WTC11 (cell line): ENCODE results near the gene LMBRD1.

Experiments
- AFF4 ChIP-seq: sonication (generic); formaldehyde crosslinking; IDR thresholded peaks from 2 replicates; pipeline ENCODE4 v1.8.1; 2023; ENCODE audit warnings: mild to moderate bottlenecking, missing genetic modification reagents, borderline replicate concordance
- ETV6 ChIP-seq: sonication (generic); formaldehyde crosslinking; IDR thresholded peaks from 2 replicates; pipeline ENCODE4 v1.8.1; 2022; ENCODE audit warnings: mild to moderate bottlenecking, missing genetic modification reagents
- GTF2I ChIP-seq: fragments of 250-450 bp; sonication (Bioruptor Pico); conservative IDR thresholded peaks from 2 replicates; pipeline ENCODE4 v1.4.0; 2021; ENCODE audit warnings: mild to moderate bottlenecking
- NFYB ChIP-seq: sonication (generic); formaldehyde crosslinking; conservative IDR thresholded peaks from 2 replicates; pipeline ENCODE4 v1.8.0; 2022; ENCODE audit warnings: low read depth, missing genetic modification reagents
- SP1 ChIP-seq: sonication (generic); formaldehyde crosslinking; conservative IDR thresholded peaks from 2 replicates; pipeline ENCODE4 v1.8.1; 2022; ENCODE audit warnings: missing genetic modification reagents
- TF ChIP-seq, protein P1 (sequence below): sonication (generic); formaldehyde crosslinking; IDR thresholded peaks from 2 replicates; pipeline ENCODE4 v1.8.1; 2023; ENCODE audit warnings: mild to moderate bottlenecking, missing genetic modification reagents, moderate library complexity
- TF ChIP-seq, protein P2 (sequence below): fragments of 200-600 bp; IDR thresholded peaks from 2 replicates; pipeline ENCODE4 v1.8.0; 2022; ENCODE audit warnings: antibody characterized with exemption

DNA sequence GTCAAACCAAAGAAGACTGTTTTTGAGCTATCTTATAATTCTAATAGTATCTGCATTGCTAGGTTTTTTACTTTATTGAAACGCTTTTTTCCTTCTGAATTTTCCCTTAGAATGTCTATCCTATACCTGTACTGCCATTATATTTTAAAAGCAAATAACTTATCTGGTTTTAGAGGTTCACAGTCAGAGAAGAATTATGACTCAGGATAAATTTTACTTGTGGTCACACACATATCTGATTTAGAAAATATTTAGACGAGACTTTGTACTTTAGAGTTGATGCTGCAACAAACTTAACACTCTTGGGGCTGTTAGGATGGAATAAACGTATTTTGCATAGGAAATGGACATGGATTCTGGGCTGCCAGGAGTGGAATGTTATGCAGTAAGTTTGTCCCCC lies 33.0 kb downstream of the LMBRD1 start:
- TF ChIP-seq, protein P1, sequence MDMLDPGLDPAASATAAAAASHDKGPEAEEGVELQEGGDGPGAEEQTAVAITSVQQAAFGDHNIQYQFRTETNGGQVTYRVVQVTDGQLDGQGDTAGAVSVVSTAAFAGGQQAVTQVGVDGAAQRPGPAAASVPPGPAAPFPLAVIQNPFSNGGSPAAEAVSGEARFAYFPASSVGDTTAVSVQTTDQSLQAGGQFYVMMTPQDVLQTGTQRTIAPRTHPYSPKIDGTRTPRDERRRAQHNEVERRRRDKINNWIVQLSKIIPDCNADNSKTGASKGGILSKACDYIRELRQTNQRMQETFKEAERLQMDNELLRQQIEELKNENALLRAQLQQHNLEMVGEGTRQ (CRISPR knock-in tag) = no peak
- no peak for TF ChIP-seq AFF4 (CRISPR knock-in tag)
- TF ChIP-seq, protein P2, sequence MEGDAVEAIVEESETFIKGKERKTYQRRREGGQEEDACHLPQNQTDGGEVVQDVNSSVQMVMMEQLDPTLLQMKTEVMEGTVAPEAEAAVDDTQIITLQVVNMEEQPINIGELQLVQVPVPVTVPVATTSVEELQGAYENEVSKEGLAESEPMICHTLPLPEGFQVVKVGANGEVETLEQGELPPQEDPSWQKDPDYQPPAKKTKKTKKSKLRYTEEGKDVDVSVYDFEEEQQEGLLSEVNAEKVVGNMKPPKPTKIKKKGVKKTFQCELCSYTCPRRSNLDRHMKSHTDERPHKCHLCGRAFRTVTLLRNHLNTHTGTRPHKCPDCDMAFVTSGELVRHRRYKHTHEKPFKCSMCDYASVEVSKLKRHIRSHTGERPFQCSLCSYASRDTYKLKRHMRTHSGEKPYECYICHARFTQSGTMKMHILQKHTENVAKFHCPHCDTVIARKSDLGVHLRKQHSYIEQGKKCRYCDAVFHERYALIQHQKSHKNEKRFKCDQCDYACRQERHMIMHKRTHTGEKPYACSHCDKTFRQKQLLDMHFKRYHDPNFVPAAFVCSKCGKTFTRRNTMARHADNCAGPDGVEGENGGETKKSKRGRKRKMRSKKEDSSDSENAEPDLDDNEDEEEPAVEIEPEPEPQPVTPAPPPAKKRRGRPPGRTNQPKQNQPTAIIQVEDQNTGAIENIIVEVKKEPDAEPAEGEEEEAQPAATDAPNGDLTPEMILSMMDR = no peak
- TF ChIP-seq SP1 = no peak
- TF ChIP-seq GTF2I (CRISPR knock-in tag) = no peak
- no peak for TF ChIP-seq ETV6 (CRISPR knock-in tag)
- TF ChIP-seq NFYB (CRISPR knock-in tag) = no peak
